OCI-LY3 (cell line): ENCODE data around the gene MBOAT1.

Experiments used
- H2AFZ ChIP-seq: fragments of 200-600, 300-600 bp; shearing (Covaris generic); 2 replicates; pipeline ENCODE4 v1.6.0; 2014; ENCODE audit warnings: antibody characterized with exemption, low read depth, low read length
- H3K27ac ChIP-seq: fragments of 200-600, 300-600 bp; sonication (generic); 2 replicates; pipeline ENCODE4 v1.5.1; 2014; ENCODE audit warnings: mild to moderate bottlenecking, low read length, moderate library complexity, mixed read lengths
- H3K27me3 ChIP-seq: fragments of 200-600, 300-600 bp; sonication (generic); 2 replicates; pipeline ENCODE4 v1.6.1; 2014; ENCODE audit warnings: low read depth, low read length, mixed read lengths
- H3K36me3 ChIP-seq: fragments of 200-600, 300-600 bp; sonication (generic); replicated peaks from 2 replicates; pipeline ENCODE3; 2014; ENCODE audit warnings: low read depth, low read length, mixed read lengths
- H3K4me1 ChIP-seq: fragments of 300-600, 200-600 bp; sonication (generic); 2 replicates; pipeline ENCODE4 v1.6.1; 2014; ENCODE audit warnings: low read length, mixed read lengths
- H3K4me2 ChIP-seq: fragments of 200-600, 300-600 bp; sonication (generic); 2 replicates; pipeline ENCODE4 v1.6.1; 2014; ENCODE audit warnings: low read length, mixed read lengths
- H3K4me3 ChIP-seq: fragments of 300-600, 200-600 bp; sonication (generic); 2 replicates; pipeline ENCODE4 v1.5.1; 2014; ENCODE audit warnings: antibody characterized with exemption, mild to moderate bottlenecking, low read length, moderate library complexity
- H3K79me2 ChIP-seq: fragments of 300-600, 200-600 bp; shearing (Covaris generic); 2 replicates; pipeline ENCODE4 v1.6.1; 2014; ENCODE audit warnings: mild to moderate bottlenecking, low read length, mixed read lengths
- H3K9ac ChIP-seq: fragments of 300-600, 200-600 bp; shearing (Covaris generic); 2 replicates; pipeline ENCODE4 v1.6.0; 2014; ENCODE audit warnings: mild to moderate bottlenecking, low read length, moderate library complexity
- H3K9me3 ChIP-seq: fragments of 200-600, 300-600 bp; shearing (Covaris generic); 2 replicates; pipeline ENCODE4 v1.6.1; 2014; ENCODE audit warnings: low read length, mixed read lengths; ENCODE audit not compliant: insufficient read depth
- H4K20me1 ChIP-seq: fragments of 200-600, 300-600 bp; sonication (generic); 2 replicates; pipeline ENCODE4 v1.6.1; 2016; ENCODE audit warnings: low read length, mixed read lengths; ENCODE audit not compliant: insufficient read depth
- EZH2phosphoT487 ChIP-seq: fragments of 200-600 bp; shearing (Covaris generic); IDR thresholded peaks from 2 replicates; pipeline ENCODE4 v1.6.1; 2018; ENCODE audit warnings: antibody characterized with exemption, mixed run types, low read depth
- TF ChIP-seq, protein P1 (sequence below): fragments of 200-600, 300-600 bp; sonication (generic); IDR thresholded peaks from 2 replicates; pipeline ENCODE4 v1.5.1; 2014; ENCODE audit warnings: antibody characterized with exemption, low read length, low read depth

Gene MBOAT1

DNA sequence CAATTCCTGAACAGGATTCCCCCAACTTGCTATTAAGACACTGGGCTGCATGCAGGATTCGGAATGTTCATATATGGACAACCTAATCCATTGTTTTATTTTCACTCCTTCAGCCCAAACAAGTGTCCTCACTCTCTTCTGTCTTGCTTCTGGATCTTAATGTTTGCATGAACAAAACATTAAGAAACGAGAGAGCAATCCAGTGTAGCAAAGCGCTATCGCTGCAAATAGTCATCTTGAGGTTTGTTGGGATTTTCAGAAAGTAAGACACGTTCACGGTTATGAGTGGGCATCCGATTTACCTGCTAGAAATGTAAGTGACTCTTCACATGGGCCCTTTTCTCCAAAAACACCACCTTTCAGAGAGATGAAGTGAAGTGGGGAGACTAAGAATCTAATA is 156.4 kb downstream of the MBOAT1 start:
- H3K36me3 ChIP-seq, result no peaks in the 10 kb centered on the region
- no peaks in the 10 kb centered on the region for H4K20me1 ChIP-seq
- no peak for TF ChIP-seq EZH2phosphoT487
- TF ChIP-seq, protein P1, sequence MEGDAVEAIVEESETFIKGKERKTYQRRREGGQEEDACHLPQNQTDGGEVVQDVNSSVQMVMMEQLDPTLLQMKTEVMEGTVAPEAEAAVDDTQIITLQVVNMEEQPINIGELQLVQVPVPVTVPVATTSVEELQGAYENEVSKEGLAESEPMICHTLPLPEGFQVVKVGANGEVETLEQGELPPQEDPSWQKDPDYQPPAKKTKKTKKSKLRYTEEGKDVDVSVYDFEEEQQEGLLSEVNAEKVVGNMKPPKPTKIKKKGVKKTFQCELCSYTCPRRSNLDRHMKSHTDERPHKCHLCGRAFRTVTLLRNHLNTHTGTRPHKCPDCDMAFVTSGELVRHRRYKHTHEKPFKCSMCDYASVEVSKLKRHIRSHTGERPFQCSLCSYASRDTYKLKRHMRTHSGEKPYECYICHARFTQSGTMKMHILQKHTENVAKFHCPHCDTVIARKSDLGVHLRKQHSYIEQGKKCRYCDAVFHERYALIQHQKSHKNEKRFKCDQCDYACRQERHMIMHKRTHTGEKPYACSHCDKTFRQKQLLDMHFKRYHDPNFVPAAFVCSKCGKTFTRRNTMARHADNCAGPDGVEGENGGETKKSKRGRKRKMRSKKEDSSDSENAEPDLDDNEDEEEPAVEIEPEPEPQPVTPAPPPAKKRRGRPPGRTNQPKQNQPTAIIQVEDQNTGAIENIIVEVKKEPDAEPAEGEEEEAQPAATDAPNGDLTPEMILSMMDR, result no peak
- H3K27me3 ChIP-seq, result no peaks in the 10 kb centered on the region
- no peaks in the 10 kb centered on the region for H3K79me2 ChIP-seq
- H3K4me2 ChIP-seq, result peak overlapping the region; percentile 30; the same call in 1 of the 2 replicates
- H3K9me3 ChIP-seq, result no peaks in the 10 kb centered on the region
- H3K4me1 ChIP-seq, result peaks cover 9% of the 10 kb centered on the region
- H2AFZ ChIP-seq, result no peak overlapping the region
- no peak overlapping the region for H3K9ac ChIP-seq
- H3K27ac ChIP-seq, result no peak overlapping the region
- H3K4me3 ChIP-seq, result no peak overlapping the region
